ENCODE measurements around the gene PTPRJ.
"Not testable (repeated sequence)": the region's sequence is repeated elsewhere in the genome, so short reads cannot be mapped to it uniquely, and the experiment has no call there.

The PTPRJ gene

DNA sequence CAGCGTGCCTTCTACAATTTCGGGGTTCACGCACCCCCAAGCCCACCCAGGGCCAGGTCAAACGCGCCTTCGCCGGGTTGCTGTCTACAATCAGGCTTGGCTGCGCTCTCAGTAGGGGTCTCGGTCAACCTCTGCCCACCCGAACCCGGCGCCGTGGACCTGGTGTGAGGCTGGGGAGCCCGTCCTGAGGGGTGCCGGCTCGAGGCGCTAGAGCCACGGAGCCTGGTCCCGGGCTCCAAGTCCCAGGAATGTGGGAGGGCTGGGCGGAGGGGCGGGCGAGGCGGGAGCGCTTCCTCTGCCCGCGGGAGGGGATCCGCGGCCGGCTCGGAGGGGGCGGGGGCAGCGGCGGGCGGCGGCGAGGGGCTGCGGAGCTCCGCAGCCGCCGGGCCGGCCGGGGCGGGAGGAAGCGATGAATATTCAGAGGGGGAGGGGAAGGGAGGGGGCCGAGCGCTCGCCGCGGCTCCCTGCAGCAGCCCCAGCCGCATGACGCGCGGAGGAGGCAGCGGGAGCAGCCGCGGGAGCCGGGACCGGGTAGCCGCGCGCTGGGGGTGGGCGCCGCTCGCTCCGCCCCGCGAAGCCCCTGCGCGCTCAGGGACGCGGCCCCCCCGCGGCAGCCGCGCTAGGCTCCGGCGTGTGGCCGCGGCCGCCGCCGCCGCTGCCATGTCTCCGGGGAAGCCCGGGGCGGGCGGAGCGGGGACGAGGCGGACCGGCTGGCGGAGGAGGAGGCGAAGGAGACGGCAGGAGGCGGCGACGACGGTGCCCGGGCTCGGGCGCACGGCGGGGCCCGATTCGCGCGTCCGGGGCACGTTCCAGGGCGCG, at the start of gene PTPRJ:
PTPRJ (plus strand) TSS at position 472 of the 819 bp plus-strand sequence. CDS start 354 bp downstream, outside the sequence.
- peak; percentile 71 to 88 (median 80) for DNase-seq

DNA sequence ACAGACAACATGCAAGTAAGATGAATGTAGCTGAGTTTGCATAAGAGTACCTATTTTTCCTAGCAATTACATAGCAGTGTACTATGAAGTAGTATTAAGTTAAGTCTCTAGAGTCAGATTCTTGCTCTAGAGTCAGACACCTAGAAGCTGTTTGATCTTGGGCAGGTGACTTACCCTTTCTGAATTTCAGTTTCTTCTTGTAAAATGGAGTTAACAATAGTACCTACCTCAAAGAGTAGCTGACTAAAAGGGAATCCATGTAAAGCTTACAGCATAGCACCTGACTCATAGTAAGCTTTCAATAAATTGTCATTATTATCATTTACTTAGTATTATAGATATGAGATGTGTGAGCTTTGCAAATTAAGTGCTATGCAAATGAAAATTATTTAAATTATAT, 47.8 kb upstream of the PTPRJ start:
- DNase-seq, result no peak

- DNase-seq, result not testable (repeated sequence)
Observed at GRCh38 chr11:47933797-47934196, 46.6 kb upstream of the PTPRJ start.

DNA sequence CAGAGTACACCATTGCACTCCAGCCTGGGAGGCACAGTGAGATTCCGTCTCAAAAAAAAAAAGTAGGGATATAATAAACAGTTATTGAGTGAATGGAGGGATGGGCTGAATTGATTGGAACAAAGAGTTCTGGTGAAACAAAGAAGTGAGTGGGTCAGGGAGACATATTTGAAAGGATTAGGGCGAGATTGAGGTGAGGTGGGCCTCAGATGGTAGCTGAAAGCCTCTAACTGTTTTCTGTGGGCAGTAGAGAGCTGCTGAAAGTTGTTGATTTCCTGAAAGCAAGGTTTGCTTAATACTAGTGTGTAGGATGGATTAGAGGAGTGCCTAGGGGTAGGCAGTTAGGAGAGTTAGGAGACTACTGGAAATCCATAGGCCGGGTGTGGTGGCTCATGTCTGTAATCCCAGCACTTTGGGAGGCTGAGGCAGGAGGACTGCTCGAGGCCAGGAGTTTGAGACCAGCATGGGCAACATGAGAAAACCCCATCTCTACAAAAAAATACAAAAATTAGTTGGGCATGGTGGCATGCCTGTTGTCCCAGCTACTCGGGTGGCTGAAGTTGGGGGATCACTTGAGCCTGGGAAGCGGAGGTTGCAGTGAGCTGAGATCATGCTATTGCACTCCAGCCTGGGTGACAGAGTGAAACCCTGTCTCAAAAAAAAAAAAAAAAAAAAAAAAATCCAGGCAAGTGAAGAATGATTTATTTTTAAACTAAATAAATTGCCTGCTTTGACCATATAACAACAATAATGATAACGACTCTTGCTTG, 41.4 kb upstream of the PTPRJ start:
- DNase-seq, result no peak

- DNase-seq, result no peak
Observed at GRCh38 chr11:47940904-47941649, 39.3 kb upstream of the PTPRJ start.

DNA sequence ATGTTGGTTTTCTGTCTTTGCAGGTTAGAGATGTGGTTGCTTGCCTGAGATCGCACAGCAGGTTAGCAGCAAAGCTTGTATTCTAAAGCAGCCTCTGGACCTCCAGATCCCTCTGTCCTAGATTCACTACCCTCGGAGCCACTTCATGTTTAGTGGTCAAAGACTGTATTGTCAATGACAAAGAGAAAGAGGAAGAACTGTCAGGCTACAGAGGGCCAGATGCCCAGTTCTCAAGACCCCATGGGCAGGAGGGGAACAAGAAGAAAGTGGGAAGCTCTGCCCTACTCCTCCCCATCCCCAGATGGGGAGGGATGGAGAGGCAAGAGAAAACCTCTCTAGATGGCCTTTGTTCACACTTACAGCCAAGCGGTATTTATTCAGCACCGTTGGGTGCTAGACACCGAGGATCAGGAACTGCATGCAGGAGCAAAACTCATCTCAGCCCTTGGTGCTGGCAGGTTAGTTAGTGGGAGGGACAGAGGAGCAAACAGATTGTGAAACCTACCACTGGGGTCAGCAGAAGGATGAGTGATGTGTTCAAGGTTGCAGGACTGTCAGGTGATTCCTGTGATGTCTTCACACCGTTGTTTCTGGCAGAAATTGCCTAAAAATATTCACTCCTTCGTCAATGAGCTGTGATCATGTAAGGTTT, 38.3 kb upstream of the PTPRJ start:
- DNase-seq, result peak; percentile 63 to 70 (median 65)

DNA sequence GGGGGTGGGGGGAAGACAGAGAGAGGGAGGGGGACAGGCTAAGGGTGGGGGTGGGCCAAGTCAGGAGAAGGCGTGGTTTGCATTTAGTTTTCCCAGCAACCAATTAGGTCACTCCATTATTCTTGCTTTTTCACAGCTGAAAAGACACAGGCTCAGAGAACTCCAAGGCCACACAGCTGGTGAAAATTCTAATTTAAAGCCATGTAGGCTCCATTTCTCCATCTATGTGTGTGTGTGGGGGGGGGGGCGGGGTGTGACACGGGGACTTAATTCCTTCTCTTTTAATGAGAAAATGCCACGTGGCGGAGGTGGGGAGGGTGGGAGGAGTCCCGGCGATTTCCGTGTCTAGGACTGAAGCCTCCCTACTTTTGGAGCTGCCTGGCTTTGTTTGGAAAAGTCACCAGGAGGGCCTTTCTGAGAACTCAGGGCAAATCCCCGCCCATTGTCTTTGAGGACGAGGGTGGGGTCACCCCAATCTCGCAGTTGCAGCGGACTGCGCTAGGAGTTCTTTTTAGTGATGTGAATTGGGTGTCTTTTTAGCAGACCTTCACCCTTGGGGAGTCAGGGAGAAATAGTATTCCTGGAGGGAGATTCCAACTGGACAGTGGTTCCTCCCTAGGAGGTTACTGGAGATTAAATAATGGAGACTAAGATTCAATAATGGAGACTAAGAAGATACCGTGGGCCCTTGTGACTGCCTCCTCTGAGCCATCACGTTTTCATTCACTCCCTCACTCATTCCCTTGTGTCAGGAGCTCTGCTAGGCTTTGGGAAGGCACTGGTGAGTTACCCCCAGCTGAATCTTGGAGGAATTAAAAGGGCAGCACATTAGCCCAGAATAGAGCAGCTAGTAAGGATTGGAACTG, 36.4 kb upstream of the PTPRJ start:
- no peak for DNase-seq

GRCh38 chr11:47944632-47945031, 35.7 kb upstream of the PTPRJ start:
- DNase-seq, result no peak

GRCh38 chr11:47946682-47947559, 33.4 kb upstream of the PTPRJ start:
- DNase-seq, result peak; percentile 87 to 91 (median 89)

DNA sequence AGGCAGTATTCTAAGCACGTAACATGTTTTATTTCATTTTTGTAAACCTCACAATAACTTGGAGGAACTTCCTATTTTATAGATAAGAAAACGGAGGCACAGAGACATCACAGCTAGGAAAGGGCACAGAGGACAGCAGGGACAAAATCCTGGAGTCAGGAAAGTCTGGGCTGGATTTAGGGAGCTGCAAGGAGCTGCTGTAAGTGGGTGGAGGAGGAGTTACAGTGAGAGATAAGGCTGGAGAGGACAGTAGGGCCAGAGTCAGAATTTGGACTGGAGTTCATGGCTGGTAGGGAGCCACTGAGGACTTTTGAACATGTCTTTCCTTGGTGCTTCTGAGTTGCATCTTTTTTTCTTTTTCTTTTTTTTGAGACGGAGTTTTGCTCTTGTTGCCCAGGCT, 32.2 kb upstream of the PTPRJ start:
- DNase-seq, result no peak

DNA sequence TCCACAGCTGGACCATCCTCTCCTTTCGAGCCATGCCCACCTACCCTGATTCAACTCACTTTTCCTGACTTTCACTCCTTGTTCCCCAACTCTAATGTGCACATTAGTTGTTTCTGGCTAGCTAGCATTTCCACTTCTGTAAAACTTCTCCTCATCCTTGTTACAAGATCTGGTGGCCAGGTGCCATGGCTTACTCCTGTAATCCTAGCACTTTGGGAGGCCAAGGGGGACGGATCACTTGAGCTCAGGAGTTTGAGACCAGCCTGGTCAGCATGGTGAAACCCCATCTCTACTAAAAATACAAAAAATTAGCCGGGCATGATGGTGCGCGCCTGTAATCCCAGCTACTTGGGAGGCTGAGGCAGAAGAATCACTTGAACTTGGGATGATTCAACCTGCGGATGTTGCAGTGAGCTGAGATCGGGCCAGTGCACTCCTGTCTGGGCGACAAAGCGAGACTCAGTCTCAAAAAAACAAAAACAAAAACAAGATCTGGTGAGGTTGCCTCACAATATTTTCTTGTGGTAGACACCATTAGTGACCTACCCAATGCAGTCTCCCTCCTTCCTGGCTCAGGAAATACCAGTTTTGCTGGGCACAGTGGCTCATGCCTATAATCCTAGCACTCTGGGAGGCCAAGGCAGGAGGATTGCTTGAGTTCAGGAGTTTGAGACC, 31.2 kb upstream of the PTPRJ start:
- DNase-seq, result not testable (repeated sequence)

GRCh38 chr11:47950396-47950795, 30.0 kb upstream of the PTPRJ start:
- DNase-seq, result peak; percentile 74 to 83 (median 80)

DNA sequence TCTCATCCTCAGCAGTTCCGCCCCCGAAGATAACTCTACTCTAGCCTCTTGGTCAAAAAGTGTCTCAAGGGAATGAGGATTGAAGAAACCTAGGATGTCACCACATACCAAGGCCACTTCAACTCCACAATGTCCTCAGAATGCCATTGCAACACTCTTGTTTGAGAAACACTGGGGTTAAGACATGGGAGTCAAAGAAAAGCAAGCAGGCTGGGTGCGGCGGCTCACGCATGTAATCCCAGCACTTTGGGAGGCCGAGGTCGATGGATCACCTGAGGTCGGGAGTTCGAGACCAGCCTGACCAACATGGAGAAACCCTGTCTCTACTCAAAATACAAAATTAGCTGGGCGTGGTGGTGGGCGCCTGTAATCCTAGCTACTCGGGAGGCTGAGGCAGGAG, 28.9 kb upstream of the PTPRJ start:
- DNase-seq, result peak; percentile 44 to 72 (median 55)

GRCh38 chr11:47955061-47955755, 25.2 kb upstream of the PTPRJ start:
- DNase-seq, result peak in 1 of 3 donors; percentile 35

DNA sequence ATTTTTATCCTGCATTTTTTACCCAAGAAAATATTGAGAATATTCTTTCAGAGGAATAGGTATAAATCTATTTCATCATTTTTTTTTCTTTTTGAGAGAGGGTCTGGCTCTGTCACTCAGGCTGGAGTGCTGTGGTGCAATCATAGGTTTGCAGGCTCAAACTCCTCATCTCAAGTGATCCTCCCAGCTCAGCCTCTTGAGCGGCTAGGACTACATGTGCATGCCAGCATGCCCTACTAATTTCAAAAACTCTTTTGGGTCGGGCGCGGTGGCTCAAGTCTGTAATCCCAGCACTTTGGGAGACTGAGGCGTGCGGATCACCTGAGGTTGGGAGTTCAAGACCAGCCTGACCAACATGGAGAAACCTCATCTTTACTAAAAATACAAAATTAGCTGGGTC, 20.3 kb upstream of the PTPRJ start:
- DNase-seq, result no peak

DNA sequence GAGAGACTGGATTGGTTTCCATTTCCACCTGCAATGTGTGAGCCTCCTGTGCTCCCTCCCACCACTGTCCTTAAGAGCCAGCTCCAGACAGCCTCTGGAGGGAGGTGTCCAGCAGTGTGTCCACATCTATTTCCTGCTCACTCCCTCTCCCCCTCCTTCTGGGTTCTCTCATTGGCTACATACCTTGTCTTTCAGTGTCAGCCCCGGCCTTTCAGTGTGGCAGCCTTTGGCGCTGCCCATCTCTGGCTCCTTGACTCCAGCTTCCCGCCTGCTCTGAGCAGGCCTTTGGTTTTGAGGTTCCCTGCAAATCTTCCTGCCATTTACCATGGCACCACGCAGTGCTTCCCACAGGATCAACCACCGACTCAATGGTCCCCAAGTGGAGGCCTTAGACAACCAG, 19.0 kb upstream of the PTPRJ start:
- no peak for DNase-seq

- no peak for DNase-seq
Observed at GRCh38 chr11:47964546-47964945, 15.8 kb upstream of the PTPRJ start.

DNA sequence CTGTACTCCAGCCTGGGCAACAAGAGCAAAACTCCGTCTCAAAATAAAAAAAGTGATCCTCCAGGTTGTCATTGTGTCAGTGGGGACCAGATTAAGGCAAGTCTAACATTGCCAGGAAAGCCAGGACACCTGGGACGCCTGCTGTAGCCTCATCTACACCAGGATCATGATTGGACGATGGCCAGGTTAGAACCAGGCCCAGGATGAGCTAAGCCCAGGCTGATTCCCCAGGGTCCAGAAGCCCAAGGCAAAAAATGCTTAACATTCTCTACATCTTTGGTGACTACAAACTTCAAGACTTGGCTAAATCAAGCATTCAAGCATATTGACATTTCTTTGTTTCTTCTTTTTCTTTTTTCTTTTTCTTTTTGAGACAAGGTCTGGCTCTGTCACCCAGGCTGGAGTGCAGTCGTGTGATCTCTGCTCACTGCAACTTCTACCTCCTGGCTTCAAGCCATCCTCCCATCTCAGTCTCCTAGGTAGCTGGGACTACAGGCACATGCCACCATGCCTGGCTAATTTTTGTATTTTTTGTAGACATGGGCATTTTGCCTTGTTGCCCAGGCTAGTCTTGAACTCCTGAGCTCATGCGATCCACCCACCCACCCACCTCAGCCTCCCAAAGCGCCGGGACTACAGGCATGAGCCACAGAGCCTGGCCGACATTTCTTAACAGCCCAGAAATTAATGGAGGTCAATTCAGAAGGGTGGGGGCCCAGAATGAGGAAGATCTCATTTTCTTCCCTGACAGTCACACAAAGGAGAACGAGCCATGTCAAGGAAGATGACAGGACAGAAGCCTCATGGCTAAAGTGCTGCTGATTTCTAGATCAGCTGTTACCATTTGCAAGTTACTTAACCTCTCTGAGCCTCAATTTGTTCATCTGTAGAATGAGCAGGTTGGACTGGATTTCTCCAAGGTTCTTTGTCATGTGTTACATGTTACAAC, 12.5 kb upstream of the PTPRJ start:
- DNase-seq, result peak; percentile 40 to 53 (median 50)
